ENCODE data around the gene CFAP299. TPM values are rescaled to one million over a fixed set of nuclear protein-coding genes. Genes with fewer than 3 reads are reported as not detected.

CFAP299 gene
- total RNA-seq, 4 donors from 2014 or later: 1.2 TPM; not detected in 3

DNA sequence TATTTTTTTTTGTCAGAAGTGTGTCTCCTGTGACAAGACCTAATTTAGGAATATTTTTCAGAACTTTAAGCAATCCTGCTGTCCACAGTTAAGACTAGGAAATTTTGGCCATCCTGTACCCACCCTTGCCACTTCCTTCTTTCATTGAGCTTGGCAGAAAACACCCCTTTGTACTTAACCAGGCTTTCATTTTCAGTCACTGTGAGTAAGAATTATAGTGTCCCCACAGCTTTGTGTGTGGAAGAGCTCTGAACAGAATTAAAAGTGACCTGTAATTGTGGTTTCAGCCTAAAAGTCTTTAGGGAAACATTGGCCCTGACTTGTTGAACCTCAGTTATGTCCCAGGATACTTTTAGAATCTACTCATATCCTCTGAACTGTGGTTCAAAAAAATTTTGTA lies 541.3 kb downstream of the CFAP299 start:
- no peak overlapping the region for H3K27ac ChIP-seq
- H3K4me1 ChIP-seq: no peaks in the 10 kb centered on the region
- H3K4me3 ChIP-seq: no peak overlapping the region
- intact Hi-C loops (cut with DNase I; ENCODE audit: low total_unique reads): no loop called here
- DNase-seq: no peak
- TF ChIP-seq, protein P1, sequence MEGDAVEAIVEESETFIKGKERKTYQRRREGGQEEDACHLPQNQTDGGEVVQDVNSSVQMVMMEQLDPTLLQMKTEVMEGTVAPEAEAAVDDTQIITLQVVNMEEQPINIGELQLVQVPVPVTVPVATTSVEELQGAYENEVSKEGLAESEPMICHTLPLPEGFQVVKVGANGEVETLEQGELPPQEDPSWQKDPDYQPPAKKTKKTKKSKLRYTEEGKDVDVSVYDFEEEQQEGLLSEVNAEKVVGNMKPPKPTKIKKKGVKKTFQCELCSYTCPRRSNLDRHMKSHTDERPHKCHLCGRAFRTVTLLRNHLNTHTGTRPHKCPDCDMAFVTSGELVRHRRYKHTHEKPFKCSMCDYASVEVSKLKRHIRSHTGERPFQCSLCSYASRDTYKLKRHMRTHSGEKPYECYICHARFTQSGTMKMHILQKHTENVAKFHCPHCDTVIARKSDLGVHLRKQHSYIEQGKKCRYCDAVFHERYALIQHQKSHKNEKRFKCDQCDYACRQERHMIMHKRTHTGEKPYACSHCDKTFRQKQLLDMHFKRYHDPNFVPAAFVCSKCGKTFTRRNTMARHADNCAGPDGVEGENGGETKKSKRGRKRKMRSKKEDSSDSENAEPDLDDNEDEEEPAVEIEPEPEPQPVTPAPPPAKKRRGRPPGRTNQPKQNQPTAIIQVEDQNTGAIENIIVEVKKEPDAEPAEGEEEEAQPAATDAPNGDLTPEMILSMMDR (IDR thresholded peaks at IDR 0.05): no peak
- TF ChIP-seq POLR2A (IDR thresholded peaks at IDR 0.05): no peak
- no peaks in the 10 kb centered on the region for H3K9me3 ChIP-seq
- no peaks in the 10 kb centered on the region for H3K27me3 ChIP-seq
- H3K36me3 ChIP-seq: no peaks in the 10 kb centered on the region

DNA sequence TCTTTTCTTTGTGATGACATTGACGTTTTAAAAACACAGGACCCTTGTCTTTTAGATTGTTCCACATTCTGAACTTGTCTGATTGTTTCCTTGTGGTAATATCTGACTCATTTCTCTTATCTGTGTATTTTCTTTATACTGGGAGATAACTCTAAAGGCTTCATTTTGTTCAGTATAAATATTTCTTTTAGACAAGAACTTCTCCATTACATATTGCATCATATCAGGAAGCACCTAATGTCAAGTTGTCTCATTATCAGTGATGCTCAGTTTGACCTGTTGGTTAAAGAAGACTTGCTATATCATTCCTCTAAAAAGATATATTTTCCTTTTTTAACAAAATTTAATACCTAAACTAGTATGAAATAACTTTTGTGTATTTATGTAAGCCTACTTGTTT lies 542.7 kb downstream of the CFAP299 start:
- H3K36me3 ChIP-seq: no peaks in the 10 kb centered on the region
- H3K4me3 ChIP-seq: no peak overlapping the region
- no peaks in the 10 kb centered on the region for H3K27me3 ChIP-seq
- intact Hi-C loops (cut with DNase I; ENCODE audit: low total_unique reads): no loop called here
- no peak for TF ChIP-seq POLR2A (IDR thresholded peaks at IDR 0.05)
- TF ChIP-seq, protein P1 (IDR thresholded peaks at IDR 0.05): no peak
- no peak overlapping the region for H3K27ac ChIP-seq
- no peaks in the 10 kb centered on the region for H3K4me1 ChIP-seq
- DNase-seq: no peak
- H3K9me3 ChIP-seq: no peaks in the 10 kb centered on the region

DNA sequence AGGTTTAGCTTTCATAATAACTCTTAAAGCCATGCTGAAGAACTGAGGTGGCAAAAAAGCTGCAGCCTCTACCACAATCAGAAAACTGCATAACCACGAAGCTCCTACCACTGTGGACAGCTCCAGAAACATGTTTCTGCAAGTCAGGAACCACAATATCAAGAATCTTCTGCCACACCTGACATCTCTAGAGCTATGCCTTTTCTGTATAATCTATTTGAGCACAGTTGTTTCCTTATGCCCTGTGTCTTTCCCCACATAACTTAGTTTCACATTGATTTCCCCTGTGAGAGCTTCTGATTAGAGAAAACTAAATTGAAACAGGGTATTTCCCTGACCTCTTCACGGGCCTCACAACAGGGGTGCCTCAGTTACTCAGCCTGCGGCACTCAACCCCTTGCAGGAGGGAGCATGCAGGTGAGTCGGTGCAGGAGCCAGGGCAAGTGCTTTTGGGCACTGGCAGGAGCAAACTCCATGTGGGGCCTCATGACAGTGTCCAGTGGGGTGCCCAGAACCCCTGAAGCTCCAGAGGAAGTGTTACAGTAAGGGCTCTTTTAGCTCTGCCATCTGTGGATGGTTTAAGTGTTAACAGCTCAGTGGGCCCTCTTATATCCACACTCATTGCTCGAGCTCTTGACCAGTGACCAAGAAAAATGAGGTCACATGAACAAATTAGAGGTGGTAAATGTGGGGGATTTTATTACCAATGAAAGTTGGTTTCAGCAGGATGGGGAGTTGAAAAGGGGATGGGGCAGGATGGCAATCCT lies 562.2 kb downstream of the CFAP299 start:
- no peaks in the 10 kb centered on the region for H3K27me3 ChIP-seq
- no peak overlapping the region for H3K4me3 ChIP-seq
- no peak overlapping the region for H3K27ac ChIP-seq
- H3K9me3 ChIP-seq: no peaks in the 10 kb centered on the region
- TF ChIP-seq, protein P1 (IDR thresholded peaks at IDR 0.05): no peak
- TF ChIP-seq POLR2A (IDR thresholded peaks at IDR 0.05): no peak
- intact Hi-C loops (cut with DNase I; ENCODE audit: low total_unique reads): no loop called here
- DNase-seq: no peak
- no peaks in the 10 kb centered on the region for H3K4me1 ChIP-seq
- H3K36me3 ChIP-seq: no peaks in the 10 kb centered on the region

DNA sequence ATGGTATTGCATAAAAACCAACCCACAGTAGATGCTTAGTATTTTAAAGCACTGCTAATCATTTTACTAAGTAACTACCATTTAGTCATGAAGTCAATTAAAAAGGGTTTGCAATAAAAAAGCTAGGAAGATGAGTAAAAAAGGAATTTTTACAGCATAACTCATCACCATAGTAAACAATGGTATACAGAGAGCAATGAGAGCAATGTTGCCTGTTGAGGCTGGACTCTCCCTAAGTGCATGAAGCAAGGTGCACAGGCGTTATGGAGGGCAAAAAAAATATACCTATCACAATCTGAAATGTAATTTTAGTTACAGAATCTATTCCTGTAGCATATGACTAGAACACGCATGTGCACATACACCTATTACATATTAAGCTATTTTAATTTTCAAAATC lies 565.4 kb downstream of the CFAP299 start:
- no peak for DNase-seq
- Histone ChIP-seq H3K4me1 (no peaks in the 10 kb centered on the region), H3K27me3 (no peaks in the 10 kb centered on the region), H3K36me3 (no peaks in the 10 kb centered on the region), H3K9me3 (no peaks in the 10 kb centered on the region), H3K4me3 (no peak overlapping the region), H3K27ac (no peak overlapping the region)
- TF ChIP-seq, protein P1 (IDR thresholded peaks at IDR 0.05): no peak
- no peak for TF ChIP-seq POLR2A (IDR thresholded peaks at IDR 0.05)
- intact Hi-C loops (cut with DNase I; ENCODE audit: low total_unique reads): no loop called here

DNA sequence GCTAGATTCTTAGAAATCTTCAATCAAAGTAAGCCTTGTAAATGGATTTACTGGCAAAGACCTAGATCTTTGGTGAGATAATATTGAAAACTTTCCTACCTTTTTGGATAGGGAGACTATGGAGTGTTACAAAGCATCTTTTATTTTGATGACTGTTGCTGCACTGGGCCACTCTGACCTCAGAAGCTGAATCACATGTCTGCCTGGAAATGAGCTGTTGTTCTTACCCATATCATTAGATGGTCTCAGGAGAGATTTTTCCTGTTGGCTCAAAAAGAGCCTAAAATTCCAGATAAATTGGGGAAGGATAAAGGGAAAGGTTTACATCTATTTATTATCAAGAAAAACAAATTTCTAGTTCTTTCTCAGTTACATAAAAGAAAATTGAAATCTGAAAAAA lies 567.5 kb downstream of the CFAP299 start:
- no peak overlapping the region for H3K4me3 ChIP-seq
- no peaks in the 10 kb centered on the region for H3K27me3 ChIP-seq
- DNase-seq: no peak
- H3K36me3 ChIP-seq: no peaks in the 10 kb centered on the region
- H3K9me3 ChIP-seq: no peaks in the 10 kb centered on the region
- intact Hi-C loops (cut with DNase I; ENCODE audit: low total_unique reads): no loop called here
- no peak overlapping the region for H3K27ac ChIP-seq
- H3K4me1 ChIP-seq: no peaks in the 10 kb centered on the region
- TF ChIP-seq, protein P1 (IDR thresholded peaks at IDR 0.05): no peak
- no peak for TF ChIP-seq POLR2A (IDR thresholded peaks at IDR 0.05)
